Astrocyte (in vitro differentiated cells and primary cell): ENCODE results near the gene RNH1.

Source experiments
- CTCF ChIP-seq: IDR thresholded peaks from 2 replicates; pipeline ENCODE4 v1.5.1; 2011; ENCODE audit warnings: low read depth, mild to moderate bottlenecking, inconsistent platforms, low read length, moderate library complexity; ENCODE audit not compliant: insufficient read depth
- EZH2 ChIP-seq: IDR thresholded peaks from 2 replicates; pipeline ENCODE4 v1.6.1; 2012; ENCODE audit warnings: mild to moderate bottlenecking, low read length, inconsistent platforms; ENCODE audit not compliant: insufficient read depth

- no peak for TF ChIP-seq EZH2
- TF ChIP-seq CTCF: no peak
Measured at GRCh38 chr11:491358-491757, 15.7 kb downstream of the RNH1 start.
